OCI-LY1 (cell line): ENCODE results near the gene ICA1.

ENCODE experiments used
- H2AFZ ChIP-seq: fragments of 200-600 bp; sonication (generic), shearing (Covaris generic); 2 replicates; pipeline ENCODE4 v1.6.0; 2014; ENCODE audit warnings: antibody characterized with exemption, mild to moderate bottlenecking, low read length
- H3F3A ChIP-seq: fragments of 200-600 bp; sonication (generic), shearing (Covaris generic); 2 replicates; pipeline ENCODE4 v1.6.0; 2014; ENCODE audit warnings: mild to moderate bottlenecking, antibody characterized with exemption, low read length, moderate library complexity; ENCODE audit not compliant: insufficient read depth
- H3K27ac ChIP-seq: fragments of 200-600 bp; sonication (generic); 2 replicates; pipeline ENCODE4 v1.5.1; 2014; ENCODE audit warnings: low read length, mixed run types, mild to moderate bottlenecking, low read depth; ENCODE audit not compliant: poor library complexity, severe bottlenecking
- H3K27me3 ChIP-seq: fragments of 200-600 bp; sonication (generic); 2 replicates; pipeline ENCODE4 v1.6.0; 2014; ENCODE audit warnings: antibody characterized with exemption, mild to moderate bottlenecking, low read length, moderate library complexity; ENCODE audit not compliant: insufficient read depth
- H3K36me3 ChIP-seq: fragments of 200-600 bp; sonication (generic); 2 replicates; pipeline ENCODE4 v1.6.1; 2014; ENCODE audit warnings: mild to moderate bottlenecking, antibody characterized with exemption, low read length, moderate library complexity, mixed read lengths; ENCODE audit not compliant: insufficient read depth
- H3K4me1 ChIP-seq: fragments of 200-600 bp; sonication (generic); 2 replicates; pipeline ENCODE4 v1.5.1; 2014; ENCODE audit warnings: mild to moderate bottlenecking, low read length, moderate library complexity; ENCODE audit not compliant: insufficient read depth, severe bottlenecking
- H3K4me2 ChIP-seq: fragments of 200-600 bp; sonication (generic), shearing (Covaris generic); 2 replicates; pipeline ENCODE4 v1.6.1; 2014; ENCODE audit warnings: low read length
- H3K4me3 ChIP-seq: fragments of 200-600 bp; sonication (generic); 2 replicates; pipeline ENCODE4 v1.5.1; 2014; ENCODE audit warnings: low read length, low read depth, mild to moderate bottlenecking, mixed read lengths; ENCODE audit not compliant: poor library complexity, severe bottlenecking
- H3K79me2 ChIP-seq: fragments of 200-600 bp; shearing (Covaris generic); 2 replicates; pipeline ENCODE4 v1.6.1; 2016; ENCODE audit warnings: mixed run types, low read length, mixed read lengths; ENCODE audit not compliant: insufficient read depth
- H3K9ac ChIP-seq: fragments of 200-600 bp; sonication (generic), shearing (Covaris generic); 2 replicates; pipeline ENCODE4 v1.6.1; 2014; ENCODE audit warnings: mild to moderate bottlenecking, low read length, mixed read lengths
- H3K9me2 ChIP-seq: fragments of 200-600 bp; sonication (generic), shearing (Covaris generic); 2 replicates; pipeline ENCODE4 v1.6.1; 2014; ENCODE audit warnings: low read depth, mild to moderate bottlenecking, low read length, mixed read lengths
- H3K9me3 ChIP-seq: fragments of 200-600 bp; shearing (Covaris generic); 2 replicates; pipeline ENCODE4 v1.6.1; 2014; ENCODE audit warnings: low read length, mixed read lengths
- H4K20me1 ChIP-seq: fragments of 200-600 bp; sonication (generic), shearing (Covaris generic); 2 replicates; pipeline ENCODE4 v1.6.0; 2016; ENCODE audit warnings: mild to moderate bottlenecking, low read length; ENCODE audit not compliant: insufficient read depth
- EZH2 ChIP-seq: fragments of 200-600 bp; sonication (generic), shearing (Covaris generic); IDR thresholded peaks from 2 replicates; pipeline ENCODE4 v1.8.0; 2017; ENCODE audit warnings: borderline replicate concordance, mixed run types, mild to moderate bottlenecking, antibody characterized with exemption, low read length, moderate library complexity, mixed read lengths
- TF ChIP-seq, protein P1 (sequence below): fragments of 200-600 bp; sonication (generic), shearing (Covaris generic); IDR thresholded peaks from 2 replicates; pipeline ENCODE4 v1.5.1; 2017; ENCODE audit warnings: mild to moderate bottlenecking, antibody characterized with exemption, low read length, moderate library complexity, mixed read lengths

The ICA1 gene

DNA sequence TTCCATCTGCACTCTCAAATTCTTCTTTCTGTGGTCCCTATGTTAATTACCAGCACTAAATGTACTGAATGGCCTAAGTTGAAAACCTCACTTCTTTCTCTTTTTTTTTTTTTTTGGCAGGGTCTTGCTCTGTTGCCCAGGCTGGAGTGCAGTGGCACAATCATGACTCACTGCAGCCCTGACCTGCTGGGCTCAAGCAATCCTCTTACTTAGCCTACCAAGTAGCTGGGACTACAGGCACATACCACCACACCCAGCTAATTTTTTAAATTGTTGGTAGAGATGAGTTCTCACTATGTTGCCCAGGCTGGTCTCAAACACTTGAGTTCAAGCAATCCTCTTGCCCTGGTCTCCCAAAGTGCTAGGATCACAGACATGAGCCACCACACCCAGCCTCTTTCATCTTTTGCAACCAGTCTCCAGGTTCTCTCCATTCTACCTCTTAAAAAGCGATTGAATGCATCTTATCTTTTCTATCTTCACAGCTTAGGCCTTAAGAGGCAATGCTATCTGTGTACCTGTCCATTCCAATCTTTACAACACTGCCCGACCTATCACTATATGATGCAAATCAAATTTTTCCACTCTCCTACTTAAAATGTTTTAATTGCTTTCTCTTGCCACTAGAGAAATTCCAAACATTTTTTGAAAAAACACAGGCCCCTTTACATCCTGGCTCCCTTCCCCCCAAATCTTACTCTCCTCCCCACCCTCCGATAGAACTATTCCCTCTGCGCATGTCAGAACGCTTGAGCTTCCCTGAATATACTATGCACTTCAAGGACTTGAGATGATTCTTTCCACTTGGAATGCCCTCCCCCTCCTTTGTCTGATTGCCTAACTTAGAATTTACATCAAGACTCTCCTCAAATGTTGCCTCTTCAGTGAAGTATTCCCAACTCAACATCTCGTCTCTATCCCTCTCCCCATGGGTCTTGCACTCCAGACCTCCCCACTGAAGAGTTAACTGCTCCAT is 6.0 kb downstream of the ICA1 start:
- Histone ChIP-seq H2AFZ (no peak overlapping the region), H3K9me3 (no peaks in the 10 kb centered on the region), H3K79me2 (no peaks in the 10 kb centered on the region), H3K4me2 (no peak overlapping the region), H3K36me3 (no peaks in the 10 kb centered on the region), H3K27me3 (no peaks in the 10 kb centered on the region), H3K4me1 (no peaks in the 10 kb centered on the region), H3K27ac (no peak overlapping the region), H3K4me3 (no peak overlapping the region), H4K20me1 (no peaks in the 10 kb centered on the region), H3F3A (no peaks in the 10 kb centered on the region), H3K9ac (no peak overlapping the region), H3K9me2 (no peaks in the 10 kb centered on the region)
- TF ChIP-seq EZH2: no peak
- TF ChIP-seq, protein P1, sequence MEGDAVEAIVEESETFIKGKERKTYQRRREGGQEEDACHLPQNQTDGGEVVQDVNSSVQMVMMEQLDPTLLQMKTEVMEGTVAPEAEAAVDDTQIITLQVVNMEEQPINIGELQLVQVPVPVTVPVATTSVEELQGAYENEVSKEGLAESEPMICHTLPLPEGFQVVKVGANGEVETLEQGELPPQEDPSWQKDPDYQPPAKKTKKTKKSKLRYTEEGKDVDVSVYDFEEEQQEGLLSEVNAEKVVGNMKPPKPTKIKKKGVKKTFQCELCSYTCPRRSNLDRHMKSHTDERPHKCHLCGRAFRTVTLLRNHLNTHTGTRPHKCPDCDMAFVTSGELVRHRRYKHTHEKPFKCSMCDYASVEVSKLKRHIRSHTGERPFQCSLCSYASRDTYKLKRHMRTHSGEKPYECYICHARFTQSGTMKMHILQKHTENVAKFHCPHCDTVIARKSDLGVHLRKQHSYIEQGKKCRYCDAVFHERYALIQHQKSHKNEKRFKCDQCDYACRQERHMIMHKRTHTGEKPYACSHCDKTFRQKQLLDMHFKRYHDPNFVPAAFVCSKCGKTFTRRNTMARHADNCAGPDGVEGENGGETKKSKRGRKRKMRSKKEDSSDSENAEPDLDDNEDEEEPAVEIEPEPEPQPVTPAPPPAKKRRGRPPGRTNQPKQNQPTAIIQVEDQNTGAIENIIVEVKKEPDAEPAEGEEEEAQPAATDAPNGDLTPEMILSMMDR: no peak

DNA sequence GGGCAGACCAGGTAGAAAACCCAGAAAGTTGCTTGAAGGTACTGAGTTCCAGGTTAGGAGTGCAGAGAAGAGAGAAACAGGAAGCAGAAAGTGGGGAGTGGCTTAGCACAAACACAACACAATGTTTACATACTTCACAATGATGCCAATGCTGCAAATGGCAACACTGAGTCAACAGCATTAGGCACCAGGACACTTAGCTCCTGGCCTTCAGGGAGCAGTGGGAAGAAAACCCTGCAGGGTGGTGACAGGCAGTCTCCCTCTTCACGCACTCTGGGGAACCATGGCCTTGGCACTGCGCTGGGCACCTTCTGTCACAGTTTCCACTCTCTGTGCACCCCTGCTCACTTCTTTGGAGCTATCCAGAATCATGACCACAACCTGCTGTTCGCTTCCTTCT is 7.3 kb downstream of the ICA1 start:
- Histone ChIP-seq H3K27me3 (no peaks in the 10 kb centered on the region), H3K4me3 (no peak overlapping the region), H3F3A (no peaks in the 10 kb centered on the region), H3K36me3 (no peaks in the 10 kb centered on the region), H3K9me3 (no peaks in the 10 kb centered on the region), H3K27ac (no peak overlapping the region), H3K4me1 (no peaks in the 10 kb centered on the region), H2AFZ (no peak overlapping the region), H3K4me2 (no peak overlapping the region), H3K79me2 (no peaks in the 10 kb centered on the region), H4K20me1 (no peaks in the 10 kb centered on the region), H3K9me2 (no peaks in the 10 kb centered on the region), H3K9ac (no peak overlapping the region)
- TF ChIP-seq, protein P1: no peak
- no peak for TF ChIP-seq EZH2

DNA sequence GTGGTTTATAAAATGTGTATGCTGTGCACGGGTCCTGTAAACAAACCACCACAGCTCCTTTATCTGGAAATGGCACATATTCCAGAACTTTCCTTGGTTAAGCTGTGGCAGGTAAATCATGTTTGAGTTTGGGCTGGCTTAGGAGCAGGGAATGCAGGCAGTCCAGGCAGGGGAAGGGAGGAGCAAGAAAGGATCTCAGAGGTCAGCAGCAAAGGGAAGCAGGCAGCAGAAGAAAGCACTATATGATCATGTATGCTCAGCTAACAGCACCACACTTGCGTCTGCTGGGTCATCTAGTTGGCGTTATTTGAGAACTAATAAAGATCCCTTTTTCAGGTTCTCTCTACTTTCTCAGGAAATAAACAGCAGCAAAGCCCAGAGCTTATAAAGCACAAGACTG is 7.8 kb downstream of the ICA1 start:
- Histone ChIP-seq H3K27ac (no peak overlapping the region), H3K27me3 (no peaks in the 10 kb centered on the region), H3K4me1 (no peaks in the 10 kb centered on the region), H3F3A (no peaks in the 10 kb centered on the region), H3K4me3 (no peak overlapping the region), H4K20me1 (no peaks in the 10 kb centered on the region), H3K36me3 (no peaks in the 10 kb centered on the region), H3K9me3 (no peaks in the 10 kb centered on the region), H3K9ac (no peak overlapping the region), H2AFZ (no peak overlapping the region), H3K79me2 (no peaks in the 10 kb centered on the region), H3K9me2 (no peaks in the 10 kb centered on the region), H3K4me2 (no peak overlapping the region)
- no peak for TF ChIP-seq EZH2
- TF ChIP-seq, protein P1: no peak
